ENCODE measurements around the gene ZBTB49.

ZBTB49 gene

DNA sequence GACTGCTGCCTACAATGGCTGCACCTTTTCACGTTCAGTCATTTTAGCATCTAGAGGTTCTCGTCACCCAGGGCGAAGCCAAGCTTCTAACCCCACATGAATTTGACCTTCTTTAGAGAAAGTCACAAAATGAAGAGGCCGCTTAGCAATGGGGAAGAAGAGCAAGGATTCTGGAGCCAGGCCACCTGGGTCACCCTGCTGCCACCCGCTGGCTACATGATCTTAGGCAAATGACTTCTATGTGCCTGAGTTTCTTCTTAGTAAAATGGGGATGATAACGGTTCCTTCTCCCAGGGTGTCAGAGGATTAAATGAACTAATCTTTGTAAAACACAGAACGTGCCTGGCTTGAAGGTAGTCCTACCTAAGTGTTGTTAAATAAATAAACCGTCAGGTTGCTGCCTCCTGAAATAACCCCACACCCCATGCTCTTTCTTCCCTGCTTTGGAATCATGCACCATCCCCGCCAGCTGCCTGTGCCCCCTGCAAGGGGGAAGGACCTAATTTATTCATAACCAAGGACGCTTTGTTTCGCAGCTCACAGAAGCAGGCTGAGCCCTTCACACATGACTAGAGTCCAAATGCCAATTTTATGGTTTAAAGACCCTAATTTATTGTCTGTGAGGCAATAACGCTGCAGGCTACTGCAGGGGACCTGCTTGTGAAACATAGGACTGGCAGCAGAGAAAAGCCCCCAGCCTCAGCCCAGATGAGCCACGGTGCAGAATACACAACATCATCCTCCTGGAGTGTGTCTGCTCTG, 68.2 kb downstream of the ZBTB49 start:
- no peak for DNase-seq (ENCODE audit: low read depth)

- DNase-seq (ENCODE audit: low read depth), result no peak
These were observed 71.8 kb downstream of the ZBTB49 start for GRCh38 chr4:4361883-4362282.

DNA sequence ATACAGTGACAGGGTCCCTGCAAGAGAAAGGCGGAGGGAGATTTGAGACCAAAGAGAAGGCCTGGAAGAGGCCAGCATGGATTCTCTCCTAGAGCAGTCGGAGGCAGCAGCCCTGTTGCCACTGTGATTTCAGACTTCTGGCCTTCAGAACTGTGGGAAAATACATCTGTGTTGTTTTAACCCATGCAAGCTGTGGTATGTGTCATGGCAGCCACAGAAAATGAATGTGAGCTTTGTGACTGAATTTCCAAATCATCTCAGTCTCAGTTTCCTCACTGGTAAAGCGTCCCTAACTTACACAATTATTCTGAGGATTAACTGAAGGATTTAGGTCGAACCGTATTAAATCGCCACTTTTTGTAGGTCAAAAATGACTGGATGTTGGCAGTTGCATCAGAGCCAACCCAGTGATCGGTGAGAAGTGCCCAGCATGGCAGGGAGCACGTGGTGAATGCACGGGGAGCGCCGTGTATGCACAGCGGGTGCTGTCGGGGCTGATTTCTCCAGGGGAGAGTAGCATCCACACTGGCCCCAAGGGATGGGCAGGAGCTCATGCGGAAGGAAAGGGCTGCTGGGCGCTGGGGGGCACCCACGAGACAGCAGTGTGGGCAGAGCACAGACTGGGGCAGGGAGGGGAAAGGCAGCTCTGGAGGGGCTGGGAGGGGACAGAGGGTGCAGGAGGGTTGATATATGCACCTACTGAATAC, 73.1 kb downstream of the ZBTB49 start:
- DNase-seq (ENCODE audit: low read depth), result peak; percentile 35

GRCh38 chr4:4364061-4364460, 74.0 kb downstream of the ZBTB49 start:
- DNase-seq (ENCODE audit: low read depth), result no peak

GRCh38 chr4:4364486-4365208, 74.6 kb downstream of the ZBTB49 start:
- DNase-seq (ENCODE audit: low read depth), result no peak

DNA sequence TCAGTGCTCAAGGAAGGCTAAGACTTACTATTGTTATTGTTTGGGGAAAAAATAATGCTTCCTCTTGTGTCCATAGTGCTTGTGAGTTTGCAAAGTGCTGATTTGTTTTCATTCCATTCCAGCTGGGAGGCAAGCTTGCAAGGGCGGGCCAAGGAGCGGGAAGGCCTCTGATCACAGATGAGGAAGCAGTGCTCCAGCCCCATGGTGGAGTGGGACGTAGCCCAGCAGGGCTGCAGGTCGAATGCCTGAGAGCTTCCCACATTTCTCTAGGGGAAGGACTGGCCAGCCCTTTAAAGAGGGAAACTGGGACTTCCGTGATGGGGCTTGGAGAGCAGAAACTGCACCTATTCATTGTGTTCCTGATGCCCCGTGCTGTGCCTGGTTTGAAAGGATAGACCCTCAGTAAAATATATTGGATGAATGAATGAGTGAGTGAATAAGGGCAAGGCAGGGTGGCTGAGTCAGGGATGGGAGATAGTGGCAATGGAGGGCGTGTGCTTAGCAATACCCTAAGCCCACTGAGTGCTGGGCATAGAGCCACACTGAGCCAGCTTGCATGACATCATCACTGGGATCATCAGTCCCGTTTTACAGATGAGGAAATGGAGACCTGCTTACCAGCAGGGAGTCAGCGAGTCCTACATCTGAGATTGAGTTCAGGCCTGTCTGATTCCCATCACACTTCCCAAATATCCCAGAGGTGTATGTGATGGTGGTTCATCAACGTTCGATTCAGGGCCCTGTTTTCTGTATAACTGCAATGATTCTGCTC, 78.9 kb downstream of the ZBTB49 start:
- no peak for DNase-seq (ENCODE audit: low read depth)
